Measurements from ENCODE around the gene TRPT1.

The TRPT1 gene

GRCh38 chr11:64178203-64178602 is 47.8 kb downstream of the TRPT1 start:
- no peak for DNase-seq (ENCODE audit: low spot score)

GRCh38 chr11:64176751-64177150 is 49.2 kb downstream of the TRPT1 start:
- DNase-seq (ENCODE audit: low spot score), result no peak

All from putamen (tissue), 1 donor.